AG09309 (cell line): Measurements from ENCODE around the gene CRYGA.
"Not testable (repeated sequence)": the region's sequence is repeated elsewhere in the genome, so short reads cannot be mapped to it uniquely, and the experiment has no call there.

Experiments used
- DNase-seq: peaks from one replicate; pipeline ENCODE4 v3.0.0-alpha.2; 2010; ENCODE audit warnings: low read depth
- H3K4me3 ChIP-seq: 2 replicates; pipeline ENCODE4 v1.5.1; 2011; ENCODE audit warnings: mild to moderate bottlenecking, low read depth, low read length, moderate library complexity; ENCODE audit not compliant: control insufficient read depth
- CTCF ChIP-seq: IDR thresholded peaks from 2 replicates; pipeline ENCODE4 v1.5.1; 2011; ENCODE audit warnings: mild to moderate bottlenecking, low read depth, low read length, inconsistent platforms; ENCODE audit not compliant: insufficient read depth, control insufficient read depth; ENCODE audit errors: missing control alignments

CRYGA gene

GRCh38 chr2:208139447-208139846, 23.9 kb downstream of the CRYGA start:
- H3K4me3 ChIP-seq, result no peak overlapping the region
- DNase-seq, result no peak
- no peak for TF ChIP-seq CTCF

GRCh38 chr2:208138334-208138733, 25.1 kb downstream of the CRYGA start:
- not testable (repeated sequence) for H3K4me3 ChIP-seq, DNase-seq

GRCh38 chr2:208136716-208137094, 26.7 kb downstream of the CRYGA start:
- no peak overlapping the region for H3K4me3 ChIP-seq
- DNase-seq, result no peak
- no peak for TF ChIP-seq CTCF

GRCh38 chr2:208135794-208136715, 27.3 kb downstream of the CRYGA start:
- TF ChIP-seq CTCF, result no peak
- DNase-seq, result no peak
- no peak overlapping the region for H3K4me3 ChIP-seq

GRCh38 chr2:208134928-208135586, 28.3 kb downstream of the CRYGA start:
- no peak for DNase-seq
- TF ChIP-seq CTCF, result no peak
- H3K4me3 ChIP-seq, result no peak overlapping the region

- H3K4me3 ChIP-seq, result no peak overlapping the region
- DNase-seq, result no peak
- TF ChIP-seq CTCF, result no peak
Observed at GRCh38 chr2:208130712-208131110, 32.7 kb downstream of the CRYGA start.
